SH-SY5Y (cell line): Measurements from ENCODE around the gene USP22.

Experiments used
- GATA2 ChIP-seq: IDR thresholded peaks from 2 replicates; pipeline ENCODE4 v1.6.1; 2011; ENCODE audit warnings: mild to moderate bottlenecking, low read depth, low read length
- GATA3 ChIP-seq: IDR thresholded peaks from 2 replicates; pipeline ENCODE4 v1.6.1; 2011; ENCODE audit warnings: low read depth, mild to moderate bottlenecking, low read length, moderate library complexity

Gene USP22

GRCh38 chr17:21002309-21003006 is 40.4 kb downstream of the USP22 start:
- TF ChIP-seq GATA2: no peak
- no peak for TF ChIP-seq GATA3

- no peak for TF ChIP-seq GATA3
Measured at GRCh38 chr17:21001813-21002221, 41.0 kb downstream of the USP22 start.

GRCh38 chr17:21001111-21001812 is 41.5 kb downstream of the USP22 start:
- TF ChIP-seq GATA3: no peak
- TF ChIP-seq GATA2: no peak

GRCh38 chr17:20999841-21000532 is 42.8 kb downstream of the USP22 start:
- TF ChIP-seq GATA2 (no peak), GATA3 (no peak)

GRCh38 chr17:20999044-20999573 is 43.7 kb downstream of the USP22 start:
- TF ChIP-seq GATA3 (no peak), GATA2 (no peak)

GRCh38 chr17:20998571-20999043 is 44.2 kb downstream of the USP22 start:
- TF ChIP-seq GATA3 (no peak), GATA2 (no peak)

- no peak for TF ChIP-seq GATA3
- no peak for TF ChIP-seq GATA2
Measured at GRCh38 chr17:20997711-20998570, 44.9 kb downstream of the USP22 start.

GRCh38 chr17:20996724-20997615 is 45.8 kb downstream of the USP22 start:
- TF ChIP-seq GATA2 (no peak), GATA3 (no peak)

GRCh38 chr17:20995873-20996723 is 46.7 kb downstream of the USP22 start:
- no peak for TF ChIP-seq GATA2
- TF ChIP-seq GATA3: no peak

GRCh38 chr17:20995164-20995872 is 47.5 kb downstream of the USP22 start:
- no peak for TF ChIP-seq GATA2
- no peak for TF ChIP-seq GATA3

- TF ChIP-seq GATA3 (no peak), GATA2 (no peak)
Measured at GRCh38 chr17:20994779-20995149, 48.0 kb downstream of the USP22 start.
